A204.1 (cell line): ENCODE results near the gene KLB.

ENCODE experiments used
- FAIRE-seq: peaks from 2 replicates; lab custom pipeline; 2012; peaks lifted over from hg19 to GRCh38; lab: Jason Lieb, UNC

The KLB gene

DNA sequence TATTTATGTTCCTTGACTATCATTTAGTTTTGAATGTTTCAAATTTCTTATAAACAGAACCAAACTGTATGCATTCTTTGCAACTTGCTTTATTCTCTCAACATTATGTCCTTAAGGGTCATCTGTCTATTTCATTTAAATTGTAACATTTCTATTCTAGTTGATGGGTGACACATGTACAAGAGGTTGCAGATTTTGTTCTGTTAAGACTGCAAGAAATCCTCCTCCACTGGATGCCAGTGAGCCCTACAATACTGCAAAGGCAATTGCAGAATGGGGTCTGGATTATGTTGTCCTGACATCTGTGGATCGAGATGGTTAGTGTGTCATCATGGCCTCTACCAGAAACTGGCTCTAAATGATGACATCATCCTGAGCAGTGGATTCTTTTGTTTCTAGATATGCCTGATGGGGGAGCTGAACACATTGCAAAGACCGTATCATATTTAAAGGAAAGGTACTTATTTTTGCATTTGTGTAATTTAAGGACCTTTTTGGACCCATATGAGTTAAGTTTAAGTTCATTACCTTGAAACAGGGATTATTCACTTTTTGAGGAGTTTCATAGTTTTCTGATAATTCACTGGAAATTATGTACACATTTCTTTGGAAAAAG lies 58.3 kb downstream of the KLB start:
- no peak for FAIRE-seq

DNA sequence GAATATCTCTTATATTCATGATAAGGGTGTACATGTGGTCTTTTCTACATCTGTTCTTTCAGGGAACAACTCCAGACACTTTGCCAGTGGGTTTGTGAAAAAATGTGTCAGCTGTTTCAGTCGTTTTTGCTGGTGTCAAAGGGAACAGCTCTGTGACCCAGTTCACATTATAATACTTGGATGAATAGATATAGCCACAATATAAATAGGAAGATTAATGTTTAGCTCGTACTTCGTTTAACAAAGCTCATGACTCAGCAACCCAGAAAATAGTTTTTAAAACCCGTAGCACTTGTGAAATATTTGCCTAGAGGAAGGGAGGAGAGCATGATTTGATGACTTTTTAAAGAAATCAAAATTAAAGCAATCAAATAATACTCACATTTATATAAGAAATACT lies 60.0 kb downstream of the KLB start:
- FAIRE-seq, result no peak

- no peak for FAIRE-seq
These were observed 60.7 kb downstream of the KLB start for GRCh38 chr4:39467464-39467863.

DNA sequence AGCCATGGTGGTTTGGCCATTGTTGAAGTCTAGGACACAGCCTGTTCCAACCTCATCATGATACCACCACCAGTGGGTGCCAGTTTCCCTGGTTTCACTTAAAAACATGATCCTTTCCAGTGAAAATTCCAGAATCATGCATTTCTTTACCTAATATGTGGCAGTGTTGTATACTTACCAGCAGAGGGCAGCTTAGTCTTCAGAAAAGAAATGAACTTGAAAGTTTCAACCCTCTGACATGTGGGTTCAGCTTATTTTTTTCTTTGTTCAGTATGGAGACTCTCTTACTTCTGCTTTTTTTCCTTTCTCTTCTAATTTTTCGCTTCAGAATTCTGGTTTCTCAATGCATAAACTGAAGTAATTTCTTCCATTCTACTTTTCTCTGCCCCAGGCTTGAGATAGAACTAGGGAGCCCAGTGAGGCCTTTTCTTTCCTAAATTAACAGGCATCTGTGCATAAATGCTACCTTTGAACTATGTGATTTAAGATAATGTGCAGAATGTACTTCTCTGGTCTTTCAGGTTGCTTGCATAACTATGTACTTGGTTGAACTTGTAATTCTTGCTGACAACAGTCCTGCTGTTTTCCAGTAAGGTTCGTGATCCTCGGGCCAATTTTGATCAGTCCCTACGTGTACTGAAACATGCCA lies 62.8 kb downstream of the KLB start:
- peak; percentile 99 for FAIRE-seq

- no peak for FAIRE-seq
These were observed 63.7 kb downstream of the KLB start for GRCh38 chr4:39470402-39470801.

- FAIRE-seq, result no peak
These were observed 65.7 kb downstream of the KLB start for GRCh38 chr4:39472396-39472795.

DNA sequence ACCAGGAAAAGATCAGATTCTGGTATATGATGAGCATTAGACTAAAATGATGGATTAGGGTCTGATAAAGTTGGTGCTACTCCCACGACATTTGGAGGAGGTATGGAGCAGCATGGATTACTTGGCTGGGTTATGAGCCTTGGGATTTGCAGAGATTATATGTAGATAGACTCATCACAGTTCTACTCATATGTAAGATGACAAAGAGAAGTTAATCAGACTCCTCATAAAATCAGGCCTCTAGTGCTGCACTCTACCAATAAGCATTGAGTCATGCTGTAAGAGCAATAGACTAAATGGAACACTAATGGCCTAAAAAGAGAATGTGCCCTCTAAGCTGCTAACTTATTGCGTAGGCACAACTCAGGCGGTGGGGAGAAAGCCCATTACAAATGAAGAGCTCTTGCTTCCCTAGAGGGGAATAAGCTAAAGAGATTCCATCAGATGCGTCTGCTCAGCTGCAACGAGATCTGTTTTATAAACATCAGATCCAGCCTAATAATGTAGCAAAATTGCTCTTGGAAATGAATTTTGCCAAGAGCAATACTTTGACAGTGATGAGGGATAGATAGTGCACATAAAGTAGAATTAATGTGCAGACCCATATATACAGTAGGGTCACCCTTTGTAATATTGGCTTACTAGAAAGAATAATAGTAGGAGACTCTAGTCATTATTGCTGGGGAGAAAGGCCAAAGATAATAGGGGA lies 69.6 kb downstream of the KLB start:
- FAIRE-seq, result no peak

- no peak for FAIRE-seq
These were observed 73.5 kb downstream of the KLB start for GRCh38 chr4:39480251-39480650.

DNA sequence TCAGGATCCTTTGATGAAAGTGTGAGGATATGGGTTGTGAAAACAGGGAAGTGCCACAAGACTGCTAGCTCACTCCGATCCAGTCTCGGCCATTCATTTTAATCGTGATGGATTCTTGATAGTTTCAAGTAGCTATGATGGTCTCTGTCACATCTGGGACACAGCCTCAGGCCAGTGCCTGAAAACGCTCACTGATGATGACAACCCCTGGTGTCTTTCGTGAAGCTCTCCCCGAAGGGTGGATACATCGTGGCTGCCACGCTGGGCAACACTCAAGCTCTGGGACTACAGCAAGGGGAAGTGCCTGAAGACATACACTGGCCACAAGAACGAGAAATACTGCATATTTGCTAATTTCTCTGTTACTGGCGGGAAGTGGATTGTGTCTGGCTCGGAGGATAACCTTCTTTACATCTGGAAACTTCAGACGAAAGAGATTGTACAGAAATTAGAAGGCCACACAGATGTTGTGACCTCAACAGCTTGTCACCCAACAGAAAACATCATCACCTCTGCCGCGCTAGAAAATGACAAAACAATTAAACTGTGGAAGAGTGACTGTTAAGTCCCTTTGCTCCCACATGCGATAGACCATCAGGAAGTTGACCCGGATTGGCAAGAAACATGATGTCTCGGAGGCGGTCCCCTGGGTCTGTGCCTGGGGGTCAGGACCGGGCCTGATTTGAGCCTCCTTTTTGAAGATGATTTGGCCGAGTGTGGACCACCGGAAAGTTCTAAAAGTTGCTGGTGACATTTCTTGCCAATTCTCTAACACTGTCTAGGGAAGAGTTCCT lies 74.4 kb downstream of the KLB start:
- no peak for FAIRE-seq

DNA sequence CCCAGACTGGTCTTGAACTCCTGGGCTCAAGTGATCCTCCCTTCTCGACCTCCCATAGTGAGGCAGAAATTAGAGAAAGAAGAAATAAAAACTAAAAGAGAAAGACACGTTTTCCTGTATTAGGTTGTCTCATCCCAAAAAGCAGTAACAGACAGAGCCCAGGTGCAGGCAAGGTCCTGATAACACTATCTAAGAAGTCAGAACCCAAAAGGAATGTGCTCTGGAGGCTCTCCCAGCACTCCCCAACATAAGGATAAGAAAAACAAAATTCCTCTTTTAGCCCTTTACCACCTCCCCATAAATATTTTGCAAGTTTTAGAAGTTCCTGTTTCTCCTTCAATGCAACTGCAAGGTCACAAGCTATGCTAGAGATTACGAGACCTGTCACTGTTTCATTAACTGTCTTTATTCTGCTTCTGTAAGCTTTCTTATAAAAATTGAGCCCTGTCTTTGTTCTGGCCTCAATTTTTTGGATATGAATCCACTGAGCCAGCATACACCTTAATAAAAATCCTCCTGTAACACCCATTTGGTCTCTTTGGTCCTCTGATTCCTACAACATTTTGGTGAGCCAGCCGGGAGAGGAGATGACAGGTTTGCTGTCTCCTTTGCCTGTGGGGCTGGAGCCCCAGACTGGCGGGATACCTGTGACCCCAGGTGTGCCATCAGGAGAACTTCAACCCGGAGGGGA lies 78.0 kb downstream of the KLB start:
- FAIRE-seq, result no peak

DNA sequence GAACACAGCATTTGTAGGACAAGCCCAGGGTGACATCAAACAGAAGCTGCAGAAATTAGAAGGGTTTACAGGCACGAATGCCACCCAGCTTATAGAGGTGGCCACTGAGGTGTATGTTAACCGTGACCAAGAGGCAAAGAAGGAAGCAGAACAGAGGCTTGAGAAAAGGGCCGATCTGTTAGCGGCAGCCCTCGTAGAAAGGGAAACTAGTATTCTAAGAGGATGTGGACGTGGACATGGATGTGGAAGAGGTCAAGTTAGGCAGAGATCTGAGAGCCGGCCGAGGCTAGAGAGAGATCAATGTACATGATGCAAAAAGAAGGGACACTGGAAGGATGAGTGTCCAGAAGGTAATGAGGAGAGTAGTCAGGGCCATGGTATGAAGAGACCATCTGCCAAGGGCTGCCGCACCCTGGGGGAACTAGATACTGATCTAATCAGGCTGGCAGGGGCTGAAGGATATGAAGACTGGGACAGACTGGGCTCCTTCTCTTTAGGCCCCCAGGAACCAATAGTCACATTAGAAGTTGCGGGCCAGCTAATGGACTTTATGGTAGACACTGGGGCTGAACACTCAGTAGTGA lies 79.6 kb downstream of the KLB start:
- no peak for FAIRE-seq

- no peak for FAIRE-seq
These were observed 83.6 kb downstream of the KLB start for GRCh38 chr4:39490322-39490721.

- no peak for FAIRE-seq
These were observed 87.6 kb downstream of the KLB start for GRCh38 chr4:39494354-39494753.

DNA sequence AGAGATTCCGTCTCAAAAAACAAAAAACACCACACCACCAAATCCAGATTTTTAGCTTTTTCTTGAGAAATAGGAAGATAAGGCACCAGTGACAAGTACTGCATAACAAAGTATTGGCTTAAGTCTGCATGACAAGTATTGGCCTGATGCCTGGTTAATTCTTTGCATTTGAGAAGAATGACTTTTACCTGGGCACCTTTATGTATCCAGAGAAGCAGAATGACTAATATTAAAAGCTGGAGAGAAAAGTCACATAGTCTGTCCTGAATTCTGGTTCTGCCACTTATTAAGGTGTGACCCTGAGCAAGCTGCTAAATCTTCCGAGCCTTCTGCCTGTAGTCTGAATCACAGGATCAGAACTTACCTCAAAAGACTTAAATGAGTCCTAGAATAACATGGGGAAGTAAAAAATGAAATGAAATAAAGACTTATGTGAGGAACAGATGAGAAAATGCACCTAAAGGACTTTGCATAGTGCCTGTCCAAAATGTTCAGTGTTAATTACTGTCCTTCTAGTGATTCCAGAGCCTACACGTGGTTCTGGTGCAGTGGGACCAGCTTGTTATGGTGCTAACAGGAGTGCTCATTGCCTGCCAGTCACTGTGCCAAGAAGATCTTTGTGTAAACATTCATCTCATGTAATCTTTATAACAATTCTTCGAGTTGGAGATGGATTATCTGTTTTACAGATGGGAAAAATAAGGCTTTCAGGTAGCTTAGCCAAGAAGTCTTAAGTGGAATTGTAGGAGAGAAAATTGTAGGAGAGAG lies 88.9 kb downstream of the KLB start:
- FAIRE-seq, result no peak

DNA sequence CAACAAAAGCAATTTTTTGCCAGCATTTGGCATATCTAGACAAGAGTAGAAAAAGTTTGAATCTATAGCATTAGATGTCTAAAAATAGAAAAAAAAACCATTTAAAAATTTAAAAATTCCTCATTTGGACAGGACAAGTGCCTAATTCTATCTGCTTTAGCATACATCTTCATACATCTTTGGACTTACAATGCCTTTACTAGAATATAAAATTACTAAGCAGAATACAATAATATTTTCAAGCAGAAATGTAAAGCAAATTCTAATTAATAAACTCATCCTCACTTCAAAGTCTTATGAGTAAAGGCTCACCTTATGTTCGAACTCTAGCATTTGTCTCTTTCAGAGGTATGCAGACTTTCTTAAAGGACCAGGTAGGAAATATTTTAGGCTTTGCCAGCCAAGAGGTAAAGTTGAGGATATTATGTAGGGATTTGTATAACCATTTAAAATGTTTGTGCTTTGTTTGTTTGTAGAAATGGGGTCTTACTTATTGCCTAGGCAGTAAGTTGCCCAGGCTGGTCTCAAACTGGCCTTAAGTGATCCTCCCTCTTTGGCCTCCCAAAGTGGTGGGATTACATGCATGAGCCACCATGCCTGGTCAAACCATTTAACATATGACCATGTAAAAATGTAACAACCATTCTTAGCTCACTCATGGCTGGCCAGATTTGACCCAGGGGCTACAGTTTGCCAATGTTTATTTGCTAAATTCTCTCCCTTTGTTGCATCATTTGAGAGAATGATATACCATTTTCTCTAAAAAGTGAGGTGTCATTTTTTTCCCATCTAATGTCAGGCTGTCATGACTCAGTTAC lies 91.4 kb downstream of the KLB start:
- no peak for FAIRE-seq

GRCh38 chr4:39498727-39499020 lies 91.9 kb downstream of the KLB start:
- FAIRE-seq, result no peak
